ENCODE results near the gene IGF2BP3. TPM values are rescaled to one million over a fixed set of nuclear protein-coding genes. Genes with fewer than 3 reads are reported as not detected.

The IGF2BP3 gene
- total RNA-seq, 1 donor from 2014 or later = 47.0 TPM

DNA sequence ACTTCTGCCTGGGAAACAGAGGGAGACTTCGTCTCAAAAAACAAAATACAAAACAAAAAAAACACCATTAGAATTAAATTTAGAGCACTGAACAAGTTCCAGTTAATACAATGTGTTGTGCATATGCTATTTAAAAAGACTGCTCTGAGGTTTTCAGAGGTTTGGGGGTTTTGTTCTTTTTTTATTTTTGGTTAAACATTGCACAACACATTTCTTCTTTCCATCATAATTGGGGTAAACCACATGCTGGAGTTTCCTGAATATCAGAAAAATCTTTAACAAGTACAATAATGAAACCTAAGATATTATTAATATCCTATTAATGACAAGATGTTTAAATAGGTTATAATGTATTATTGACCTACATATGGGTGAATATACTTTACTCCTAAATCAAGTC is 26.3 kb downstream of the IGF2BP3 start:
- Mint-ChIP-seq H3K4me3 (ENCODE audit: unreplicated experiment) (no peak overlapping the region), H3K4me1 (ENCODE audit: low read depth, unreplicated experiment) (no peaks in the 10 kb centered on the region), H3K9me3 (ENCODE audit: unreplicated experiment) (peaks cover 1% of the 10 kb centered on the region), H3K27me3 (ENCODE audit: unreplicated experiment) (no peaks in the 10 kb centered on the region), H3K27ac (ENCODE audit: unreplicated experiment) (no peak overlapping the region), H3K36me3 (ENCODE audit: unreplicated experiment) (no peaks in the 10 kb centered on the region)
- TF ChIP-seq, protein P1, sequence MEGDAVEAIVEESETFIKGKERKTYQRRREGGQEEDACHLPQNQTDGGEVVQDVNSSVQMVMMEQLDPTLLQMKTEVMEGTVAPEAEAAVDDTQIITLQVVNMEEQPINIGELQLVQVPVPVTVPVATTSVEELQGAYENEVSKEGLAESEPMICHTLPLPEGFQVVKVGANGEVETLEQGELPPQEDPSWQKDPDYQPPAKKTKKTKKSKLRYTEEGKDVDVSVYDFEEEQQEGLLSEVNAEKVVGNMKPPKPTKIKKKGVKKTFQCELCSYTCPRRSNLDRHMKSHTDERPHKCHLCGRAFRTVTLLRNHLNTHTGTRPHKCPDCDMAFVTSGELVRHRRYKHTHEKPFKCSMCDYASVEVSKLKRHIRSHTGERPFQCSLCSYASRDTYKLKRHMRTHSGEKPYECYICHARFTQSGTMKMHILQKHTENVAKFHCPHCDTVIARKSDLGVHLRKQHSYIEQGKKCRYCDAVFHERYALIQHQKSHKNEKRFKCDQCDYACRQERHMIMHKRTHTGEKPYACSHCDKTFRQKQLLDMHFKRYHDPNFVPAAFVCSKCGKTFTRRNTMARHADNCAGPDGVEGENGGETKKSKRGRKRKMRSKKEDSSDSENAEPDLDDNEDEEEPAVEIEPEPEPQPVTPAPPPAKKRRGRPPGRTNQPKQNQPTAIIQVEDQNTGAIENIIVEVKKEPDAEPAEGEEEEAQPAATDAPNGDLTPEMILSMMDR (IDR thresholded peaks at IDR 0.05; ENCODE audit: partially characterized antibody, unreplicated experiment) = no peak
- no peak for DNase-seq

DNA sequence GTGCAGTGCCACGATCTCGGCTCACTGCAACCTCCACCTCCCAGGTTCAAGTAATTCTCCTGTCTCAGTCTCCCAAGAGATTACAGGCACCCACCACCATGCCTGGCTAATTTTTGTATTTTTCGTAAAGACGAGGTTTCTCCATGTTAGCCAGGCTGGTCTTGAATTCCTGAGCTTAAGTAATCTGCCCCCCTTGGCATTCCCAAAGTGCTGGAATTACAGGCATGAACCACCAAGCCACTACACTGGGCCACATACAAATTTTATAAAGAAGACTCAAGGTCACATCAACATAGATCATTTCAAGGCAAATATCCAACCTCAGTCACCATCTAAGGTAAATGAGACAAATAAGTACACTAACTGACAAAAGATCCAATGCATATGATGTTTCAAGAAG is 32.1 kb downstream of the IGF2BP3 start:
- no peak for DNase-seq
- Mint-ChIP-seq H3K4me3 (ENCODE audit: unreplicated experiment) (no peak overlapping the region), H3K27me3 (ENCODE audit: unreplicated experiment) (no peaks in the 10 kb centered on the region), H3K4me1 (ENCODE audit: low read depth, unreplicated experiment) (no peaks in the 10 kb centered on the region), H3K9me3 (ENCODE audit: unreplicated experiment) (no peaks in the 10 kb centered on the region), H3K36me3 (ENCODE audit: unreplicated experiment) (no peaks in the 10 kb centered on the region), H3K27ac (ENCODE audit: unreplicated experiment) (no peak overlapping the region)
- TF ChIP-seq, protein P1 (IDR thresholded peaks at IDR 0.05; ENCODE audit: partially characterized antibody, unreplicated experiment) = no peak

DNA sequence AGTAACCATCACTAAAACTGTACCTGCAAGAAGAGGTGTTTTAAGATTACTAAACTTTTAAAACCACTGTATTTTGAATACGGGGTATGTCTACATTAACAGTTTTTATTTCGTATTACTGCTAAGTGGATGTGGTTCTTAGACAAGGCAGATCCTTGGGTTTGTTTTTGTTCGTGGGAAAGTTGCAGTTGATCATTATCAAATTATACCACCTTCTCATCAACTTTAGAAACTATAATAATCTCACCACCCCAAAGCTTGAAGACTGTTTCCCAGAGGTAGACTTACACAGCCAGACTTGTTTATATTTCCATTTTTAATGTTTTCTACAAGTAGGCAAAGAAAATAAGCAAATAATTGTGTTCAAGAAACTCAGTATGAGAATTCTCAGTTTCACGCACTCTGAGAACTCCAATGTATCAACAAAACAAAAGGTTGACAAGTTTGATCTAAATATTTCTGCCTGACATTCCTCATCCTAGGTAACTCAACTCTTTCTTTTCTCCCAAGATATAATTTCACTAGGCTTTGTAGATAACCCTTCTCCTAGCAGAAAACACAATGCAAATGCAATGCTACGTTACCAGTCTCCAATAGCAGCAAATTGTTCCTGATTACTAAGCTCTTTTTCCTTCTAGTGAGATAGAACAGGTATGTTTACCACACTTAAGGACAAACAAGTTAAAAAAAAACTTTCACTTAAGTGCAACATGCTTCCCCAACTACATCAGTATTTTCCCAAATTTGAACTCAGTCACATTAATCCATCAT is 36.0 kb downstream of the IGF2BP3 start:
- Mint-ChIP-seq H3K9me3 (ENCODE audit: unreplicated experiment) (no peaks in the 10 kb centered on the region), H3K27ac (ENCODE audit: unreplicated experiment) (no peak overlapping the region), H3K36me3 (ENCODE audit: unreplicated experiment) (no peaks in the 10 kb centered on the region), H3K4me1 (ENCODE audit: low read depth, unreplicated experiment) (peaks cover 8% of the 10 kb centered on the region), H3K4me3 (ENCODE audit: unreplicated experiment) (no peak overlapping the region), H3K27me3 (ENCODE audit: unreplicated experiment) (no peaks in the 10 kb centered on the region)
- DNase-seq = no peak
- TF ChIP-seq, protein P1 (IDR thresholded peaks at IDR 0.05; ENCODE audit: partially characterized antibody, unreplicated experiment) = no peak

DNA sequence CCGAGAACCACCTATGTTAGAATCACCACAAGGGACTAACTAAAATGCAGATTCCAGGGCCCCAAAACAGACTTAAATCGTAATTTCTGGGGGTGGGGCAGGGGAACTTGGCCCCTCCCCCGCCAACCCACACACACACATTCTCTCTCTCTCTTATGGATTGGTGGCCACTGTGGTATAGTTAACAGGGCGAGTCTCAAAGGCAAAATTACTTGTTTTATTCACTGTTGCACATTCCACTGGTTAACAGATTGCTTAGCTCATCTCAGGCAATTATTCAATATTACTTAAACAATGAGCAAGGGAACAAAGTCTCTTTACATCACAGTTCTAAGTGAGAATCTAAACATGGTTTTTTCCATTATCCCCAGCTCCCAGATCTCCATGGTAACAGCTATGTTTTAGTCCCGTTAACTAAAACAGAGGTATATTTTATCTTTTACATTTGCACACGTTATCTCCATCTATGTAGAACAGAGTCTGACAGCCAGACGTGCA is 38.5 kb downstream of the IGF2BP3 start:
- H3K36me3 Mint-ChIP-seq (ENCODE audit: unreplicated experiment) = no peaks in the 10 kb centered on the region
- TF ChIP-seq, protein P1 (IDR thresholded peaks at IDR 0.05; ENCODE audit: partially characterized antibody, unreplicated experiment) = no peak
- no peaks in the 10 kb centered on the region for H3K9me3 Mint-ChIP-seq (ENCODE audit: unreplicated experiment)
- no peaks in the 10 kb centered on the region for H3K27me3 Mint-ChIP-seq (ENCODE audit: unreplicated experiment)
- no peak overlapping the region for H3K4me3 Mint-ChIP-seq (ENCODE audit: unreplicated experiment)
- no peak overlapping the region for H3K27ac Mint-ChIP-seq (ENCODE audit: unreplicated experiment)
- H3K4me1 Mint-ChIP-seq (ENCODE audit: low read depth, unreplicated experiment) = peaks cover 8% of the 10 kb centered on the region
- DNase-seq = no peak

DNA sequence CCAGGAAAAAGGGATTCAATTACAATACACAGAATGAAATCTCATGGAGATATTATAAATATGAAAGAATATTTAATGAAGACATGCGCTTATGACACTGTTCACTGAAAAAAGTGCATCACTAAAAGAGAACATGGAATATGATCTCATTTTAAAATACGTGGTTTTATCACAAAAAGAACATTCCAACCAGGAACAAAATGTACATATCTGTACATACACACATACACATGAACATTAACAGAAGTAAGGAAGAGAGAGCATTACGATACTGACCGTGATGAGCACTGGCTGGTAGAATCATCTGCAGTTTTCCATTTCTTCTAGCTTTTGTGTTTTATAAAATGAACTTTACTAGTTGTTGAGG is 39.4 kb downstream of the IGF2BP3 start:
- no peak overlapping the region for H3K27ac Mint-ChIP-seq (ENCODE audit: unreplicated experiment)
- no peak for DNase-seq
- no peaks in the 10 kb centered on the region for H3K27me3 Mint-ChIP-seq (ENCODE audit: unreplicated experiment)
- TF ChIP-seq, protein P1 (IDR thresholded peaks at IDR 0.05; ENCODE audit: partially characterized antibody, unreplicated experiment) = no peak
- H3K4me3 Mint-ChIP-seq (ENCODE audit: unreplicated experiment) = no peak overlapping the region
- H3K4me1 Mint-ChIP-seq (ENCODE audit: low read depth, unreplicated experiment) = peaks cover 8% of the 10 kb centered on the region
- no peaks in the 10 kb centered on the region for H3K9me3 Mint-ChIP-seq (ENCODE audit: unreplicated experiment)
- no peaks in the 10 kb centered on the region for H3K36me3 Mint-ChIP-seq (ENCODE audit: unreplicated experiment)

Data from glutamatergic neuron (in vitro differentiated cells).